ENCODE results near the gene GJB4.

- TF ChIP-seq, protein P1, sequence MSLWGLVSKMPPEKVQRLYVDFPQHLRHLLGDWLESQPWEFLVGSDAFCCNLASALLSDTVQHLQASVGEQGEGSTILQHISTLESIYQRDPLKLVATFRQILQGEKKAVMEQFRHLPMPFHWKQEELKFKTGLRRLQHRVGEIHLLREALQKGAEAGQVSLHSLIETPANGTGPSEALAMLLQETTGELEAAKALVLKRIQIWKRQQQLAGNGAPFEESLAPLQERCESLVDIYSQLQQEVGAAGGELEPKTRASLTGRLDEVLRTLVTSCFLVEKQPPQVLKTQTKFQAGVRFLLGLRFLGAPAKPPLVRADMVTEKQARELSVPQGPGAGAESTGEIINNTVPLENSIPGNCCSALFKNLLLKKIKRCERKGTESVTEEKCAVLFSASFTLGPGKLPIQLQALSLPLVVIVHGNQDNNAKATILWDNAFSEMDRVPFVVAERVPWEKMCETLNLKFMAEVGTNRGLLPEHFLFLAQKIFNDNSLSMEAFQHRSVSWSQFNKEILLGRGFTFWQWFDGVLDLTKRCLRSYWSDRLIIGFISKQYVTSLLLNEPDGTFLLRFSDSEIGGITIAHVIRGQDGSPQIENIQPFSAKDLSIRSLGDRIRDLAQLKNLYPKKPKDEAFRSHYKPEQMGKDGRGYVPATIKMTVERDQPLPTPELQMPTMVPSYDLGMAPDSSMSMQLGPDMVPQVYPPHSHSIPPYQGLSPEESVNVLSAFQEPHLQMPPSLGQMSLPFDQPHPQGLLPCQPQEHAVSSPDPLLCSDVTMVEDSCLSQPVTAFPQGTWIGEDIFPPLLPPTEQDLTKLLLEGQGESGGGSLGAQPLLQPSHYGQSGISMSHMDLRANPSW (CRISPR knock-in tag; conservative IDR thresholded peaks at IDR 0.05; ENCODE audit: low read depth), result no peak
- TF ChIP-seq, protein P2, sequence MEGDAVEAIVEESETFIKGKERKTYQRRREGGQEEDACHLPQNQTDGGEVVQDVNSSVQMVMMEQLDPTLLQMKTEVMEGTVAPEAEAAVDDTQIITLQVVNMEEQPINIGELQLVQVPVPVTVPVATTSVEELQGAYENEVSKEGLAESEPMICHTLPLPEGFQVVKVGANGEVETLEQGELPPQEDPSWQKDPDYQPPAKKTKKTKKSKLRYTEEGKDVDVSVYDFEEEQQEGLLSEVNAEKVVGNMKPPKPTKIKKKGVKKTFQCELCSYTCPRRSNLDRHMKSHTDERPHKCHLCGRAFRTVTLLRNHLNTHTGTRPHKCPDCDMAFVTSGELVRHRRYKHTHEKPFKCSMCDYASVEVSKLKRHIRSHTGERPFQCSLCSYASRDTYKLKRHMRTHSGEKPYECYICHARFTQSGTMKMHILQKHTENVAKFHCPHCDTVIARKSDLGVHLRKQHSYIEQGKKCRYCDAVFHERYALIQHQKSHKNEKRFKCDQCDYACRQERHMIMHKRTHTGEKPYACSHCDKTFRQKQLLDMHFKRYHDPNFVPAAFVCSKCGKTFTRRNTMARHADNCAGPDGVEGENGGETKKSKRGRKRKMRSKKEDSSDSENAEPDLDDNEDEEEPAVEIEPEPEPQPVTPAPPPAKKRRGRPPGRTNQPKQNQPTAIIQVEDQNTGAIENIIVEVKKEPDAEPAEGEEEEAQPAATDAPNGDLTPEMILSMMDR (IDR thresholded peaks at IDR 0.05), result no peak
- no peak for TF ChIP-seq CREM (CRISPR knock-in tag; IDR thresholded peaks at IDR 0.05)
- no peak for TF ChIP-seq ZBTB21 (CRISPR knock-in tag; IDR thresholded peaks at IDR 0.05; ENCODE audit: borderline replicate concordance)
- no peak for TF ChIP-seq FOXJ3 (CRISPR knock-in tag; IDR thresholded peaks at IDR 0.05; ENCODE audit: borderline replicate concordance)
- TF ChIP-seq, protein P3, sequence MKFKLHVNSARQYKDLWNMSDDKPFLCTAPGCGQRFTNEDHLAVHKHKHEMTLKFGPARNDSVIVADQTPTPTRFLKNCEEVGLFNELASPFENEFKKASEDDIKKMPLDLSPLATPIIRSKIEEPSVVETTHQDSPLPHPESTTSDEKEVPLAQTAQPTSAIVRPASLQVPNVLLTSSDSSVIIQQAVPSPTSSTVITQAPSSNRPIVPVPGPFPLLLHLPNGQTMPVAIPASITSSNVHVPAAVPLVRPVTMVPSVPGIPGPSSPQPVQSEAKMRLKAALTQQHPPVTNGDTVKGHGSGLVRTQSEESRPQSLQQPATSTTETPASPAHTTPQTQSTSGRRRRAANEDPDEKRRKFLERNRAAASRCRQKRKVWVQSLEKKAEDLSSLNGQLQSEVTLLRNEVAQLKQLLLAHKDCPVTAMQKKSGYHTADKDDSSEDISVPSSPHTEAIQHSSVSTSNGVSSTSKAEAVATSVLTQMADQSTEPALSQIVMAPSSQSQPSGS (CRISPR knock-in tag; IDR thresholded peaks at IDR 0.05; ENCODE audit: borderline replicate concordance, low read depth), result no peak
- no peak for TF ChIP-seq RORB (CRISPR knock-in tag; IDR thresholded peaks at IDR 0.05)
- TF ChIP-seq SP1 (CRISPR knock-in tag; conservative IDR thresholded peaks at IDR 0.05), result no peak
- no peak for TF ChIP-seq JUN (CRISPR knock-in tag; IDR thresholded peaks at IDR 0.05)
- TF ChIP-seq CBFB (CRISPR knock-in tag; IDR thresholded peaks at IDR 0.05; ENCODE audit: low read depth), result no peak
- no peak for TF ChIP-seq MAX (CRISPR knock-in tag; IDR thresholded peaks at IDR 0.05)
- TF ChIP-seq, protein P4, sequence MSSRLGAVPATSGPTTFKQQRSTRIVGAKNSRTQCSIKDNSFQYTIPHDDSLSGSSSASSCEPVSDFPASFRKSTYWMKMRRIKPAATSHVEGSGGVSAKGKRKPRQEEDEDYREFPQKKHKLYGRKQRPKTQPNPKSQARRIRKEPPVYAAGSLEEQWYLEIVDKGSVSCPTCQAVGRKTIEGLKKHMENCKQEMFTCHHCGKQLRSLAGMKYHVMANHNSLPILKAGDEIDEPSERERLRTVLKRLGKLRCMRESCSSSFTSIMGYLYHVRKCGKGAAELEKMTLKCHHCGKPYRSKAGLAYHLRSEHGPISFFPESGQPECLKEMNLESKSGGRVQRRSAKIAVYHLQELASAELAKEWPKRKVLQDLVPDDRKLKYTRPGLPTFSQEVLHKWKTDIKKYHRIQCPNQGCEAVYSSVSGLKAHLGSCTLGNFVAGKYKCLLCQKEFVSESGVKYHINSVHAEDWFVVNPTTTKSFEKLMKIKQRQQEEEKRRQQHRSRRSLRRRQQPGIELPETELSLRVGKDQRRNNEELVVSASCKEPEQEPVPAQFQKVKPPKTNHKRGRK (CRISPR knock-in tag; IDR thresholded peaks at IDR 0.05; ENCODE audit: borderline replicate concordance), result no peak
- no peak for TF ChIP-seq FOXK1 (CRISPR knock-in tag; IDR thresholded peaks at IDR 0.05)
Observed at GRCh38 chr1:34747638-34747941, 11.9 kb upstream of the GJB4 start.
